Activated B cell treated with CpG ODN at 0.5 μM for 24 hours (primary cell): ENCODE data around the gene NRF1. TPM values are rescaled to one million over a fixed set of nuclear protein-coding genes. Genes with fewer than 3 reads are reported as not detected.

Experiments
- ATAC-seq: fragments of 200-7000 bp; cut with Tn5 transposase; one replicate; pipeline ENCODE4 v1.10.0; 2021; ENCODE audit warnings: low read depth, mild to moderate bottlenecking, moderate library complexity
- CTCF ChIA-PET: fragments of 350-600 bp; sonication (Branson Sonifier 250); formaldehyde crosslinking; loops from one replicate; lab custom pipeline; 2021; ENCODE audit warnings: antibody characterized with exemption; lab: Charles Lee
- POLR2A ChIA-PET: fragments of 350-600 bp; sonication (Branson Sonifier 250); formaldehyde crosslinking; loops from one replicate; lab custom pipeline; 2021; ENCODE audit warnings: antibody characterized with exemption; lab: Charles Lee
- DNase-seq: peaks from one replicate; pipeline ENCODE4 v3.0.0; 2022
- H3K27ac Mint-ChIP-seq: one replicate; pipeline ENCODE4 v1.8.0; 2020; ENCODE audit warnings: mixed read lengths
- H3K27me3 Mint-ChIP-seq: one replicate; pipeline ENCODE4 v1.8.0; 2021; ENCODE audit warnings: mixed read lengths
- H3K36me3 Mint-ChIP-seq: one replicate; pipeline ENCODE4 v1.8.0; 2021; ENCODE audit warnings: low read depth, mixed read lengths
- H3K4me1 Mint-ChIP-seq: one replicate; pipeline ENCODE4 v1.8.0; 2021; ENCODE audit warnings: mixed read lengths
- H3K4me3 Mint-ChIP-seq: one replicate; pipeline ENCODE4 v1.8.0; 2020; ENCODE audit warnings: mild to moderate bottlenecking, mixed read lengths
- H3K9me3 Mint-ChIP-seq: one replicate; pipeline ENCODE4 v1.8.0; 2020; ENCODE audit warnings: mixed read lengths
- intact Hi-C: fragments of 100-400 bp; cut with micrococcal nuclease; formaldehyde crosslinking; loops from one replicate; pipeline ENCODE4 v1.15.1; 2024
- total RNA-seq: library from RNA; stranded (reverse); gene quantifications from 2 replicates; pipeline ENCODE4 v1.2.3, GENCODE V29; 2022
- TF ChIP-seq, protein P1 (sequence below): fragments of 200-600 bp; IDR thresholded peaks from one replicate; pipeline ENCODE4 v1.8.0; 2022; ENCODE audit warnings: antibody characterized with exemption, mild to moderate bottlenecking

Gene NRF1
- total RNA-seq, 1 donor from 2014 or later = 27.4 TPM

DNA sequence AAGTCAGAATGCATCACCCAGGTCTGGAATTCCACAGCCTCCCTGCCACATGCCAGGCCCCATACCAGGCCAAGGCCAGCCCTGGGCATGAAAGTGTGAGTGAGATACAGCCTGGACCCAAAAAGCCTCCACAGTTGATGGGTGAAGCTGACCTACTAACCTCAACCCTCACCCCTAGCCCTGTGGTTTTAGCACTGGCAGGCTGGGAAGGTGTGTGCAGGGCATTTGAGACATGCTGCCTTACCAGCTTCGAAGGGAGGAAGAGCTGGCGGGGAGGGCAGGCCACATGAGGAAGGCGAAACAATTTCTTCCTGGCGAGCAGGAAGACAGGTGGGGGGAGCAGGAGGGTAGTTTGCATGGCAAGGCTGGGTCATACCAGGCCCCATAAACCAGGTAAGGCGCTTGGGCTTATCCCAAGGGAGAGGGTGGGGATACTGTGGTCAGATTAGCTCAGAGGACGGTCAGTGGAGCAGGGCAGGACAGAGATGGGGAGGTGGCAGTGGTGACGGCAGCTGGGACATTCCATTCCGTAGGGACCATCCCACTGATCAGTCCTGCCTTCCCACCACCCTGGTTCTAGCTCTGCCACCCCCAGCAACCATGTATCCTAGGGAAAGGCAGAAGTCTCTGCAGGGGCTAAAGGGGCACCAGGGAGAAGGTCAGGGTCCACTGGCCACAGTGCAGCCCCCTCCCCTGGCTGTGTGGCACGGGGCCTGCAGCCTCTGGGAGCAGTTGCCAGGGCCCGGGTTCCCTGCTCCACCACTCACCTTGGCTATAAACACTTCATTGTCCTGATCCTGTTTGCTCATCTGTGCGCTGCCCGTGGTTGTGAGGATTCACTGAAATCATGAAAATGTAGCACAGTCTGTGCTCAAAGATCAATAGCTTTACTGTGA lies 155.8 kb downstream of the NRF1 start:
- intact Hi-C loops = no loop called here
- H3K4me3 Mint-ChIP-seq = no peak overlapping the region
- H3K36me3 Mint-ChIP-seq = no peaks in the 10 kb centered on the region
- H3K4me1 Mint-ChIP-seq = no peaks in the 10 kb centered on the region
- no peaks in the 10 kb centered on the region for H3K9me3 Mint-ChIP-seq
- ChIA-PET POLR2A (no interaction called here), CTCF (no interaction called here)
- DNase-seq (no peak), ATAC-seq (no peak)
- H3K27ac Mint-ChIP-seq = no peak overlapping the region
- peaks cover 4% of the 10 kb centered on the region for H3K27me3 Mint-ChIP-seq
- TF ChIP-seq, protein P1, sequence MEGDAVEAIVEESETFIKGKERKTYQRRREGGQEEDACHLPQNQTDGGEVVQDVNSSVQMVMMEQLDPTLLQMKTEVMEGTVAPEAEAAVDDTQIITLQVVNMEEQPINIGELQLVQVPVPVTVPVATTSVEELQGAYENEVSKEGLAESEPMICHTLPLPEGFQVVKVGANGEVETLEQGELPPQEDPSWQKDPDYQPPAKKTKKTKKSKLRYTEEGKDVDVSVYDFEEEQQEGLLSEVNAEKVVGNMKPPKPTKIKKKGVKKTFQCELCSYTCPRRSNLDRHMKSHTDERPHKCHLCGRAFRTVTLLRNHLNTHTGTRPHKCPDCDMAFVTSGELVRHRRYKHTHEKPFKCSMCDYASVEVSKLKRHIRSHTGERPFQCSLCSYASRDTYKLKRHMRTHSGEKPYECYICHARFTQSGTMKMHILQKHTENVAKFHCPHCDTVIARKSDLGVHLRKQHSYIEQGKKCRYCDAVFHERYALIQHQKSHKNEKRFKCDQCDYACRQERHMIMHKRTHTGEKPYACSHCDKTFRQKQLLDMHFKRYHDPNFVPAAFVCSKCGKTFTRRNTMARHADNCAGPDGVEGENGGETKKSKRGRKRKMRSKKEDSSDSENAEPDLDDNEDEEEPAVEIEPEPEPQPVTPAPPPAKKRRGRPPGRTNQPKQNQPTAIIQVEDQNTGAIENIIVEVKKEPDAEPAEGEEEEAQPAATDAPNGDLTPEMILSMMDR = no peak

- POLR2A ChIA-PET = no interaction called here
- no peaks in the 10 kb centered on the region for H3K36me3 Mint-ChIP-seq
- CTCF ChIA-PET = no interaction called here
- ATAC-seq (no peak), DNase-seq (no peak)
- H3K4me3 Mint-ChIP-seq = no peak overlapping the region
- no peaks in the 10 kb centered on the region for H3K4me1 Mint-ChIP-seq
- intact Hi-C loops = no loop called here
- no peaks in the 10 kb centered on the region for H3K9me3 Mint-ChIP-seq
- H3K27me3 Mint-ChIP-seq = peaks cover 4% of the 10 kb centered on the region
- no peak overlapping the region for H3K27ac Mint-ChIP-seq
- TF ChIP-seq, protein P1 = no peak
These were observed 157.3 kb downstream of the NRF1 start for GRCh38 chr7:129768614-129769399.

GRCh38 chr7:129769400-129769774 lies 157.9 kb downstream of the NRF1 start:
- Mint-ChIP-seq H3K27ac (no peak overlapping the region), H3K9me3 (no peaks in the 10 kb centered on the region), H3K4me3 (no peak overlapping the region), H3K27me3 (peaks cover 4% of the 10 kb centered on the region), H3K4me1 (no peaks in the 10 kb centered on the region), H3K36me3 (no peaks in the 10 kb centered on the region)
- TF ChIP-seq, protein P1 = no peak
- intact Hi-C loops = no loop called here
- ChIA-PET CTCF (no interaction called here), POLR2A (no interaction called here)
- DNase-seq = no peak
- ATAC-seq = no peak

DNA sequence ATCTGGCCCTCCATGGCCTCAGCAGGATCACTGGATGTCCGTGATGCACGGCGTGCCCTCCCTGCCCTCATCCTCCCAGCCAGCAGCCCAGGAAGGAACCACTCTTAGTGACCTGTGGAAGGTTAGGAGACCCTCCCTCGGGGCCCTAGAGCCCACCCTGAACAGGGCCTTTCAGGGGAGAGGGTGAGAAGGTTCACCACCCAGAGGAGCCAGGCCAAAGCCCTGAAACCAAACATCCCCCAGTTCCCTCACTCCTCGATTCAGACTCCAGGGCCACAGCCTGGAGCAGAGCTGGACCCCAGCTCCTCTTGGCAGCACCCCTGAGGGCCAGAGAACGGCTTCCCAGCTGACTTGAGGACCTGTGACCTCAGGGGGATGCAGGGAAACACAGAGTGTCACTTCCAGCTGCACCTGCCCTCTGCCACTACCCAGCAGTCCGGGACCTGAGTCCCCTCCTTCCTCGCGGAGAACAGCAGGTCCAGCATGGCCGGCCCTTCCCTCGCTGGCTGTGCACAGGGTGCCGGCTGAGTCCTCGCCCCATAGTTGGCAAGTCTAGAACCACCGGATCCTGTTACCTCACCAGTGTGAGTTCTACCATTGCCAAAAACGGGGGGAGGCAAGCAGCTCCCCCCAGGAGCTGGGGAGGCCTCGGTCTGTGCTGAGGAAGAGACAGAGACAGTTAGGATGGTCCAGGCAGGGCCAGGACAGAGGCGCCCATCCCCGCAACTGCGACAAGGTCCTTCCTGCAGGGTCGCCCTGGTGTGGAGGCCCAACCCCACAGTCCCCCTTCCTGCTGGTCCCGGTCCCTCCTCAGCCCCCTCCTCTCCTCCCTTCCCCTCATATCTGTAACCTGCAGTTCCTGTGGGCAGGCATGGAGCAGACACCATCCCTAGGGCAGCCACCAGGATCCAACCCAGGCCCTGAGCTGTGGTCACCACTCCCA lies 158.6 kb downstream of the NRF1 start:
- no peaks in the 10 kb centered on the region for H3K36me3 Mint-ChIP-seq
- H3K9me3 Mint-ChIP-seq = no peaks in the 10 kb centered on the region
- TF ChIP-seq, protein P1 = no peak
- POLR2A ChIA-PET = interaction anchor here (0.6 kb wide), 1 partner anchor 41 kb away, joined by 3 read pairs; no protein-coding TSS in a partner anchor
- CTCF ChIA-PET = no interaction called here
- no peak for ATAC-seq
- no peaks in the 10 kb centered on the region for H3K4me1 Mint-ChIP-seq
- DNase-seq = no peak
- H3K27me3 Mint-ChIP-seq = peaks cover 4% of the 10 kb centered on the region
- H3K4me3 Mint-ChIP-seq = no peak overlapping the region
- intact Hi-C loops = no loop called here
- H3K27ac Mint-ChIP-seq = no peak overlapping the region
